Measurements from ENCODE around the gene GAPT. TPM values are rescaled to one million over a fixed set of nuclear protein-coding genes. Genes with fewer than 3 reads are reported as not detected.

GAPT gene
- total and polyA plus RNA-seq, 12 donors, result 0.28 to 2.2 (median 0.65) TPM; not detected in 1

GRCh38 chr5:58450018-58450417, 41.2 kb upstream of the GAPT start:
- WGBS, 4 donors, result 74 to 86% (median 82%) methylated on average over 3 of the region's 3 CpGs

GRCh38 chr5:58450811-58451629, 40.2 kb upstream of the GAPT start:
- intact Hi-C loops (cut with DNase I), result loop anchor here in 1 of 2 donors (10.0 kb wide), 1 partner anchor 566 kb away; no protein-coding TSS in a partner anchor
- H3K27ac ChIP-seq, result no peak overlapping the region

More at GRCh38 chr5:58450018-58450417, 41.2 kb upstream of the GAPT start:
- H3K9me3 ChIP-seq (replicated peaks in 1 of 3), result no peaks in the 10 kb centered on the region
- no peak overlapping the region for H3K27ac ChIP-seq
- peaks cover 0 to 16% of the 10 kb centered on the region in 2 donors for H3K36me3 ChIP-seq (replicated peaks in 1 of 2)
- H3K4me1 ChIP-seq (replicated peaks in 1 of 2), result no peaks in the 10 kb centered on the region
- H3K4me3 ChIP-seq, result no peak overlapping the region
- intact Hi-C loops (cut with DNase I), result loop anchor here in 1 of 2 donors (10.0 kb wide), 1 partner anchor 565 kb away; no protein-coding TSS in a partner anchor
- H3K27me3 ChIP-seq, result no peaks in the 10 kb centered on the region
- no peak for DNase-seq
- no peak for TF ChIP-seq POLR2A (IDR thresholded peaks at IDR 0.05)
- TF ChIP-seq, protein P1, sequence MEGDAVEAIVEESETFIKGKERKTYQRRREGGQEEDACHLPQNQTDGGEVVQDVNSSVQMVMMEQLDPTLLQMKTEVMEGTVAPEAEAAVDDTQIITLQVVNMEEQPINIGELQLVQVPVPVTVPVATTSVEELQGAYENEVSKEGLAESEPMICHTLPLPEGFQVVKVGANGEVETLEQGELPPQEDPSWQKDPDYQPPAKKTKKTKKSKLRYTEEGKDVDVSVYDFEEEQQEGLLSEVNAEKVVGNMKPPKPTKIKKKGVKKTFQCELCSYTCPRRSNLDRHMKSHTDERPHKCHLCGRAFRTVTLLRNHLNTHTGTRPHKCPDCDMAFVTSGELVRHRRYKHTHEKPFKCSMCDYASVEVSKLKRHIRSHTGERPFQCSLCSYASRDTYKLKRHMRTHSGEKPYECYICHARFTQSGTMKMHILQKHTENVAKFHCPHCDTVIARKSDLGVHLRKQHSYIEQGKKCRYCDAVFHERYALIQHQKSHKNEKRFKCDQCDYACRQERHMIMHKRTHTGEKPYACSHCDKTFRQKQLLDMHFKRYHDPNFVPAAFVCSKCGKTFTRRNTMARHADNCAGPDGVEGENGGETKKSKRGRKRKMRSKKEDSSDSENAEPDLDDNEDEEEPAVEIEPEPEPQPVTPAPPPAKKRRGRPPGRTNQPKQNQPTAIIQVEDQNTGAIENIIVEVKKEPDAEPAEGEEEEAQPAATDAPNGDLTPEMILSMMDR (IDR thresholded peaks at IDR 0.05), result no peak

GRCh38 chr5:58451732-58452565, 39.3 kb upstream of the GAPT start:
- Histone ChIP-seq H3K36me3 (replicated peaks in 1 of 2) (peaks cover 0 to 29% of the 10 kb centered on the region in 2 donors), H3K4me3 (no peak overlapping the region), H3K4me1 (replicated peaks in 1 of 2) (peaks cover 0 to 7% of the 10 kb centered on the region in 2 donors), H3K27ac (no peak overlapping the region), H3K27me3 (no peaks in the 10 kb centered on the region), H3K9me3 (replicated peaks in 1 of 3) (no peaks in the 10 kb centered on the region)
- intact Hi-C loops (cut with DNase I), result loop anchor here in 1 of 2 donors (10.0 kb wide), 1 partner anchor 567 kb away; no protein-coding TSS in a partner anchor
- 88 to 96% (median 92%) methylated on average over 8 of the region's 8 CpGs for WGBS, 4 donors
- TF ChIP-seq, protein P1 (IDR thresholded peaks at IDR 0.05), result no peak
- TF ChIP-seq POLR2A (IDR thresholded peaks at IDR 0.05), result no peak
- DNase-seq, result no peak

More at GRCh38 chr5:58450811-58451629, 40.2 kb upstream of the GAPT start:
- no peak for DNase-seq
- H3K9me3 ChIP-seq (replicated peaks in 1 of 3), result no peaks in the 10 kb centered on the region
- H3K4me1 ChIP-seq (replicated peaks in 1 of 2), result peaks cover 0 to 2% of the 10 kb centered on the region in 2 donors
- WGBS, 4 donors, result 66 to 80% (median 70%) methylated on average over 10 of the region's 10 CpGs
- no peaks in the 10 kb centered on the region for H3K27me3 ChIP-seq
- TF ChIP-seq POLR2A (IDR thresholded peaks at IDR 0.05), result no peak
- TF ChIP-seq, protein P1 (IDR thresholded peaks at IDR 0.05), result no peak
- no peak overlapping the region for H3K4me3 ChIP-seq
- H3K36me3 ChIP-seq (replicated peaks in 1 of 2), result peaks cover 0 to 22% of the 10 kb centered on the region in 2 donors

All from adrenal gland (tissue), 12 donors.